ENCODE measurements around the gene ZFP91. TPM values are rescaled to one million over a fixed set of nuclear protein-coding genes. Genes with fewer than 3 reads are reported as not detected.
A peak's percentile ranks its signal among the peaks of the same experiment; 100 is the strongest.

The ZFP91 gene
- total and polyA plus RNA-seq, 2 of the 13 experiments (the other 11 are each of a cell fraction or from before 2014, with no cell fraction given): 13.5 to 38.6 TPM

GRCh38 chr11:58577555-58578135 is 1.2 kb upstream of the ZFP91 start (continued):
- TF ChIP-seq, protein P1, sequence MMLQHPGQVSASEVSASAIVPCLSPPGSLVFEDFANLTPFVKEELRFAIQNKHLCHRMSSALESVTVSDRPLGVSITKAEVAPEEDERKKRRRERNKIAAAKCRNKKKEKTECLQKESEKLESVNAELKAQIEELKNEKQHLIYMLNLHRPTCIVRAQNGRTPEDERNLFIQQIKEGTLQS (CRISPR knock-in tag; IDR thresholded peaks at IDR 0.05): peak; percentile 74
- TF ChIP-seq FOXM1 (CRISPR knock-in tag; IDR thresholded peaks at IDR 0.05) (no peak), NR2F6 (IDR thresholded peaks at IDR 0.05) (peak; percentile 45; the same call in 1 of the 2 replicates), NR2F6 (CRISPR knock-in tag; IDR thresholded peaks at IDR 0.05) (peak; percentile 48; the same call in 1 of the 2 replicates), PLSCR1 (CRISPR knock-in tag; IDR thresholded peaks at IDR 0.05; ENCODE audit: borderline replicate concordance) (no peak), ARNTL (CRISPR knock-in tag; IDR thresholded peaks at IDR 0.05) (no peak), ZNF839 (CRISPR knock-in tag; IDR thresholded peaks at IDR 0.05; ENCODE audit: borderline replicate concordance) (no peak), ZFAT (CRISPR knock-in tag; conservative IDR thresholded peaks at IDR 0.05) (no peak), STAG1 (CRISPR knock-in tag; IDR thresholded peaks at IDR 0.05) (no peak), EEA1 (CRISPR knock-in tag; IDR thresholded peaks at IDR 0.05; ENCODE audit: borderline replicate concordance) (no peak), RCOR2 (CRISPR knock-in tag; IDR thresholded peaks at IDR 0.05) (no peak), HMGXB4 (CRISPR knock-in tag; IDR thresholded peaks at IDR 0.05; ENCODE audit: borderline replicate concordance in 1 of 2, low read depth in 1 of 2) (peak in 1 of 2 experiments; percentile 47; a peak in 2 of 4 replicates), ZNF10 (CRISPR knock-in tag; IDR thresholded peaks at IDR 0.05; ENCODE audit: borderline replicate concordance, low read depth) (no peak)
- TF ChIP-seq, protein P2, sequence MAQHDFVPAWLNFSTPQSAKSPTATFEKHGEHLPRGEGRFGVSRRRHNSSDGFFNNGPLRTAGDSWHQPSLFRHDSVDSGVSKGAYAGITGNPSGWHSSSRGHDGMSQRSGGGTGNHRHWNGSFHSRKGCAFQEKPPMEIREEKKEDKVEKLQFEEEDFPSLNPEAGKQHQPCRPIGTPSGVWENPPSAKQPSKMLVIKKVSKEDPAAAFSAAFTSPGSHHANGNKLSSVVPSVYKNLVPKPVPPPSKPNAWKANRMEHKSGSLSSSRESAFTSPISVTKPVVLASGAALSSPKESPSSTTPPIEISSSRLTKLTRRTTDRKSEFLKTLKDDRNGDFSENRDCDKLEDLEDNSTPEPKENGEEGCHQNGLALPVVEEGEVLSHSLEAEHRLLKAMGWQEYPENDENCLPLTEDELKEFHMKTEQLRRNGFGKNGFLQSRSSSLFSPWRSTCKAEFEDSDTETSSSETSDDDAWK (CRISPR knock-in tag; IDR thresholded peaks at IDR 0.05): no peak
- TF ChIP-seq, protein P3, sequence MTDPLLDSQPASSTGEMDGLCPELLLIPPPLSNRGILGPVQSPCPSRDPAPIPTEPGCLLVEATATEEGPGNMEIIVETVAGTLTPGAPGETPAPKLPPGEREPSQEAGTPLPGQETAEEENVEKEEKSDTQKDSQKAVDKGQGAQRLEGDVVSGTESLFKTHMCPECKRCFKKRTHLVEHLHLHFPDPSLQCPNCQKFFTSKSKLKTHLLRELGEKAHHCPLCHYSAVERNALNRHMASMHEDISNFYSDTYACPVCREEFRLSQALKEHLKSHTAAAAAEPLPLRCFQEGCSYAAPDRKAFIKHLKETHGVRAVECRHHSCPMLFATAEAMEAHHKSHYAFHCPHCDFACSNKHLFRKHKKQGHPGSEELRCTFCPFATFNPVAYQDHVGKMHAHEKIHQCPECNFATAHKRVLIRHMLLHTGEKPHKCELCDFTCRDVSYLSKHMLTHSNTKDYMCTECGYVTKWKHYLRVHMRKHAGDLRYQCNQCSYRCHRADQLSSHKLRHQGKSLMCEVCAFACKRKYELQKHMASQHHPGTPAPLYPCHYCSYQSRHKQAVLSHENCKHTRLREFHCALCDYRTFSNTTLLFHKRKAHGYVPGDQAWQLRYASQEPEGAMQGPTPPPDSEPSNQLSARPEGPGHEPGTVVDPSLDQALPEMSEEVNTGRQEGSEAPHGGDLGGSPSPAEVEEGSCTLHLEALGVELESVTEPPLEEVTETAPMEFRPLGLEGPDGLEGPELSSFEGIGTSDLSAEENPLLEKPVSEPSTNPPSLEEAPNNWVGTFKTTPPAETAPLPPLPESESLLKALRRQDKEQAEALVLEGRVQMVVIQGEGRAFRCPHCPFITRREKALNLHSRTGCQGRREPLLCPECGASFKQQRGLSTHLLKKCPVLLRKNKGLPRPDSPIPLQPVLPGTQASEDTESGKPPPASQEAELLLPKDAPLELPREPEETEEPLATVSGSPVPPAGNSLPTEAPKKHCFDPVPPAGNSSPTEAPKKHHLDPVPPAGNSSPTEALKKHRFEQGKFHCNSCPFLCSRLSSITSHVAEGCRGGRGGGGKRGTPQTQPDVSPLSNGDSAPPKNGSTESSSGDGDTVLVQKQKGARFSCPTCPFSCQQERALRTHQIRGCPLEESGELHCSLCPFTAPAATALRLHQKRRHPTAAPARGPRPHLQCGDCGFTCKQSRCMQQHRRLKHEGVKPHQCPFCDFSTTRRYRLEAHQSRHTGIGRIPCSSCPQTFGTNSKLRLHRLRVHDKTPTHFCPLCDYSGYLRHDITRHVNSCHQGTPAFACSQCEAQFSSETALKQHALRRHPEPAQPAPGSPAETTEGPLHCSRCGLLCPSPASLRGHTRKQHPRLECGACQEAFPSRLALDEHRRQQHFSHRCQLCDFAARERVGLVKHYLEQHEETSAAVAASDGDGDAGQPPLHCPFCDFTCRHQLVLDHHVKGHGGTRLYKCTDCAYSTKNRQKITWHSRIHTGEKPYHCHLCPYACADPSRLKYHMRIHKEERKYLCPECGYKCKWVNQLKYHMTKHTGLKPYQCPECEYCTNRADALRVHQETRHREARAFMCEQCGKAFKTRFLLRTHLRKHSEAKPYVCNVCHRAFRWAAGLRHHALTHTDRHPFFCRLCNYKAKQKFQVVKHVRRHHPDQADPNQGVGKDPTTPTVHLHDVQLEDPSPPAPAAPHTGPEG (CRISPR knock-in tag; IDR thresholded peaks at IDR 0.05): no peak
- TF ChIP-seq, protein P4, sequence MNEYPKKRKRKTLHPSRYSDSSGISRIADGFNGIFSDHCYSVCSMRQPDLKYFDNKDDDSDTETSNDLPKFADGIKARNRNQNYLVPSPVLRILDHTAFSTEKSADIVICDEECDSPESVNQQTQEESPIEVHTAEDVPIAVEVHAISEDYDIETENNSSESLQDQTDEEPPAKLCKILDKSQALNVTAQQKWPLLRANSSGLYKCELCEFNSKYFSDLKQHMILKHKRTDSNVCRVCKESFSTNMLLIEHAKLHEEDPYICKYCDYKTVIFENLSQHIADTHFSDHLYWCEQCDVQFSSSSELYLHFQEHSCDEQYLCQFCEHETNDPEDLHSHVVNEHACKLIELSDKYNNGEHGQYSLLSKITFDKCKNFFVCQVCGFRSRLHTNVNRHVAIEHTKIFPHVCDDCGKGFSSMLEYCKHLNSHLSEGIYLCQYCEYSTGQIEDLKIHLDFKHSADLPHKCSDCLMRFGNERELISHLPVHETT (CRISPR knock-in tag; conservative IDR thresholded peaks at IDR 0.05): no peak
